ENCODE measurements around the gene HOXD12.

HOXD12 gene

GRCh38 chr2:176079831-176080539, 19.6 kb upstream of the HOXD12 start:
- no peak overlapping the region for H3K4me3 ChIP-seq (ENCODE audit: low read length)
- TF ChIP-seq EZH2phosphoT487 (IDR thresholded peaks at IDR 0.05; ENCODE audit: low read length): no peak
- 0 out of 2 replicates have a peak, but pooled peaks have one; percentile 10 for TF ChIP-seq CTCF (IDR thresholded peaks at IDR 0.05; ENCODE audit: low read length)
- no peak overlapping the region for H3K4me2 ChIP-seq (ENCODE audit: low read depth, low read length)
- no peak overlapping the region for H3K9ac ChIP-seq (ENCODE audit: low read length)
- no peaks in the 10 kb centered on the region for H3F3A ChIP-seq (ENCODE audit: insufficient read depth, low read length)
- no peak overlapping the region for H2AFZ ChIP-seq (ENCODE audit: low read length)
- no peak overlapping the region for H3K27ac ChIP-seq (ENCODE audit: low read length)
- H3K9me3 ChIP-seq (replicated peaks; ENCODE audit: insufficient read depth, low read length): no peaks in the 10 kb centered on the region
- no peaks in the 10 kb centered on the region for H3K79me2 ChIP-seq (ENCODE audit: low read length)
- no peaks in the 10 kb centered on the region for H3K36me3 ChIP-seq (replicated peaks; ENCODE audit: insufficient read depth, low read length)
- H4K20me1 ChIP-seq (ENCODE audit: insufficient read depth, low read length): no peaks in the 10 kb centered on the region
- H3K9me2 ChIP-seq (replicated peaks; ENCODE audit: insufficient read depth, low read length): no peaks in the 10 kb centered on the region
- no peaks in the 10 kb centered on the region for H3K27me3 ChIP-seq (replicated peaks; ENCODE audit: insufficient read depth, low read length)
- no peaks in the 10 kb centered on the region for H3K4me1 ChIP-seq (ENCODE audit: low read length)
- DNase-seq: no peak

- Histone ChIP-seq H3K4me2 (ENCODE audit: low read depth, low read length) (no peak overlapping the region), H3K79me2 (ENCODE audit: low read length) (no peaks in the 10 kb centered on the region), H3K27me3 (replicated peaks; ENCODE audit: insufficient read depth, low read length) (no peaks in the 10 kb centered on the region), H3K4me3 (ENCODE audit: low read length) (no peak overlapping the region), H3F3A (ENCODE audit: insufficient read depth, low read length) (no peaks in the 10 kb centered on the region), H4K20me1 (ENCODE audit: insufficient read depth, low read length) (no peaks in the 10 kb centered on the region), H3K9me2 (replicated peaks; ENCODE audit: insufficient read depth, low read length) (no peaks in the 10 kb centered on the region), H3K9me3 (replicated peaks; ENCODE audit: insufficient read depth, low read length) (no peaks in the 10 kb centered on the region), H3K27ac (ENCODE audit: low read length) (no peak overlapping the region), H3K36me3 (replicated peaks; ENCODE audit: insufficient read depth, low read length) (no peaks in the 10 kb centered on the region), H3K4me1 (ENCODE audit: low read length) (no peaks in the 10 kb centered on the region), H3K9ac (ENCODE audit: low read length) (no peak overlapping the region), H2AFZ (ENCODE audit: low read length) (no peak overlapping the region)
- TF ChIP-seq CTCF (IDR thresholded peaks at IDR 0.05; ENCODE audit: low read length) (no peak), EZH2phosphoT487 (IDR thresholded peaks at IDR 0.05; ENCODE audit: low read length) (no peak), EZH2 (optimal IDR thresholded peaks at IDR 0.05; ENCODE audit: low read depth, low read length) (no peak)
- no peak for DNase-seq
These were observed 18.8 kb upstream of the HOXD12 start for GRCh38 chr2:176080540-176081375.

- Histone ChIP-seq H3K9ac (ENCODE audit: low read length) (no peak overlapping the region), H3K4me1 (ENCODE audit: low read length) (no peaks in the 10 kb centered on the region), H3K4me3 (ENCODE audit: low read length) (no peak overlapping the region), H4K20me1 (ENCODE audit: insufficient read depth, low read length) (no peaks in the 10 kb centered on the region), H3F3A (ENCODE audit: insufficient read depth, low read length) (no peaks in the 10 kb centered on the region), H3K36me3 (replicated peaks; ENCODE audit: insufficient read depth, low read length) (no peaks in the 10 kb centered on the region), H3K9me3 (replicated peaks; ENCODE audit: insufficient read depth, low read length) (no peaks in the 10 kb centered on the region), H3K9me2 (replicated peaks; ENCODE audit: insufficient read depth, low read length) (no peaks in the 10 kb centered on the region), H3K79me2 (ENCODE audit: low read length) (no peaks in the 10 kb centered on the region), H3K4me2 (ENCODE audit: low read depth, low read length) (no peak overlapping the region), H2AFZ (ENCODE audit: low read length) (no peak overlapping the region), H3K27ac (ENCODE audit: low read length) (no peak overlapping the region), H3K27me3 (replicated peaks; ENCODE audit: insufficient read depth, low read length) (no peaks in the 10 kb centered on the region)
- DNase-seq: no peak
- TF ChIP-seq EZH2 (optimal IDR thresholded peaks at IDR 0.05; ENCODE audit: low read depth, low read length) (no peak), CTCF (IDR thresholded peaks at IDR 0.05; ENCODE audit: low read length) (no peak), EZH2phosphoT487 (IDR thresholded peaks at IDR 0.05; ENCODE audit: low read length) (no peak)
These were observed 18.2 kb upstream of the HOXD12 start for GRCh38 chr2:176081376-176081836.

Measured in MM.1S (cell line).